Stomach (tissue), 9 donors: ENCODE results near the gene ABRAXAS1. TPM values are rescaled to one million over a fixed set of nuclear protein-coding genes. Genes with fewer than 3 reads are reported as not detected.

Experiments
- DNase-seq, 2 donors: peaks; one replicate each; pipeline versions ENCODE4 v3.0.0 to v3.0.0-alpha.2; 2013 to 2019
- H3K27ac ChIP-seq, 5 donors: fragments of 200-600 bp in 4 of 5; sonication (generic) in 4 of 5; one replicate each; pipeline ENCODE4 v1.5.1; 2013 to 2019; ENCODE audit warnings: mild to moderate bottlenecking in 1 of 5, moderate library complexity in 1 of 5
- H3K27me3 ChIP-seq, 3 donors: fragments of 200-600 bp; sonication (generic); one replicate each; pipeline ENCODE4 v1.5.1; 2017 to 2019; ENCODE audit warnings: mixed run types in 1 of 3
- H3K36me3 ChIP-seq, 4 donors: fragments of 200-600 bp; sonication (generic); 1 replicate in 3 of 4; 2 replicates in 1 of 4; pipeline ENCODE4 v1.5.1; 2016 to 2019
- H3K4me1 ChIP-seq, 4 donors: fragments of 200-600 bp; sonication (generic); one replicate each; pipeline ENCODE4 v1.5.1; 2016 to 2019
- H3K4me3 ChIP-seq, 4 donors: fragments of 200-600 bp; sonication (generic) in 3 of 4; one replicate each; pipeline ENCODE4 v1.5.1; 2016 to 2019; ENCODE audit warnings: mild to moderate bottlenecking in 1 of 4
- H3K9me3 ChIP-seq, 4 donors: fragments of 200-600 bp; sonication (generic); one replicate each; pipeline ENCODE4 v1.5.1; 2016 to 2019
- EP300 ChIP-seq: sonication (generic); formaldehyde crosslinking; IDR thresholded peaks from one replicate; pipeline ENCODE4 v1.6.1; 2017; ENCODE audit warnings: antibody characterized with exemption
- POLR2A ChIP-seq, 4 donors: fragments of 450-650 bp; IDR thresholded peaks; one replicate each; pipeline ENCODE4 v1.6.1; 2016; ENCODE audit warnings: antibody characterized with exemption in 4 of 4, control low read depth in 2 of 4, mild to moderate bottlenecking in 1 of 4, moderate library complexity in 1 of 4
- POLR2AphosphoS5 ChIP-seq, 3 donors: sonication (generic); formaldehyde crosslinking; IDR thresholded peaks; one replicate each; pipeline ENCODE4 v1.6.1; 2016; ENCODE audit warnings: antibody characterized with exemption in 3 of 3
- WGBS, 5 donors: extraction: QIAGEN DNeasy Blood & Tissue Kit in 3 of 5; methylation state at CpG; one replicate each; pipeline versions ENCODE4 v1.1.5 to v1.1.7; 2013 to 2018; 5-methylcytosine and 5-hydroxymethylcytosine counted together
- intact Hi-C: fragments of 100-400 bp; cut with DNase I; formaldehyde crosslinking; loops from one replicate; pipeline ENCODE4 v1.15.1; 2023; ENCODE audit warnings: low total_unique reads
- polyA plus RNA-seq, 3 donors: library from polyadenylated mRNA; stranded (reverse); fragments of 200-250 nt; gene quantifications; one replicate each; pipeline ENCODE4 v1.2.3, GENCODE V29; 2013
- total RNA-seq, 5 donors: library from RNA; depleted of rRNA; stranded (reverse); fragments of >200 nt; gene quantifications; one replicate each; pipeline versions ENCODE4 v1.1.0 to v1.2.3, GENCODE V29; 2014 to 2016
- TF ChIP-seq, protein P1 (sequence below), 7 experiments: fragments of 450-650 bp in 4 of 7; fragments of 200-600 bp in 3 of 7; sonication (generic) in 3 of 7; IDR thresholded peaks; one replicate each; pipeline ENCODE4 v1.5.1; 2016 to 2019; ENCODE audit warnings: antibody characterized with exemption in 7 of 7, control low read depth in 2 of 7, mild to moderate bottlenecking in 1 of 7
- donor health status: healthy with polysubstance abuse.
- donor health status: Bipolar disorder and iron deficiency.
- donor health status: healthy.

Gene ABRAXAS1
- total and polyA plus RNA-seq, 8 donors, result 3.6 to 17.6 (median 5.4) TPM; not detected in 1

DNA sequence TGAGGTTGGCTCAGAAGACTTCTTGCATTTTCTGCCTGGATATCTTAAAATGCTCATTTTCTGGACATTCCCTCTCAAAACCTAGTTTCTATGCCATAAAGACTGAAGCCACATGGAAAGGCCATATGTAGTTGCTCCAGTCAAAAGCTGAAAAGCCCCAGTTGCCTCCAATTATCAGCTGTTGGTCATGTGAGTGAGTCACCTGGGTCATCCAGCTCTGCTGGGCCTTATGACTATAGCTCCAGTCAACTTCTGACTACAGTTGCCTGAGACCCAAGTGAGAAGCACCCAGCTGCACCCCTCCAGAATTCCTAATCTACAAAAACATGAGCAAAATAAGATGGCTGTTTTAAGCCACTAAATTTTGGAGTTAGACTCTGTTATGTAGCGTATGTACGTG is 71.2 kb downstream of the ABRAXAS1 start:
- intact Hi-C loops, result no loop called here
- peaks cover 5 to 100% (median 93%) of the 10 kb centered on the region in 4 donors for H3K36me3 ChIP-seq
- WGBS, 5 donors, result 95 to 100% (median 97%) methylated on average over 2 of the region's 2 CpGs

More for the DNA sequence above, 71.2 kb downstream of the ABRAXAS1 start:
- Histone ChIP-seq H3K27ac (no peak overlapping the region), H3K9me3 (no peaks in the 10 kb centered on the region), H3K4me3 (no peak overlapping the region), H3K4me1 (no peaks in the 10 kb centered on the region), H3K27me3 (no peaks in the 10 kb centered on the region)
- TF ChIP-seq POLR2A (IDR thresholded peaks at IDR 0.05), result no peak
- TF ChIP-seq EP300, result no peak
- no peak for TF ChIP-seq POLR2AphosphoS5 (IDR thresholded peaks at IDR 0.05)
- TF ChIP-seq, protein P1, sequence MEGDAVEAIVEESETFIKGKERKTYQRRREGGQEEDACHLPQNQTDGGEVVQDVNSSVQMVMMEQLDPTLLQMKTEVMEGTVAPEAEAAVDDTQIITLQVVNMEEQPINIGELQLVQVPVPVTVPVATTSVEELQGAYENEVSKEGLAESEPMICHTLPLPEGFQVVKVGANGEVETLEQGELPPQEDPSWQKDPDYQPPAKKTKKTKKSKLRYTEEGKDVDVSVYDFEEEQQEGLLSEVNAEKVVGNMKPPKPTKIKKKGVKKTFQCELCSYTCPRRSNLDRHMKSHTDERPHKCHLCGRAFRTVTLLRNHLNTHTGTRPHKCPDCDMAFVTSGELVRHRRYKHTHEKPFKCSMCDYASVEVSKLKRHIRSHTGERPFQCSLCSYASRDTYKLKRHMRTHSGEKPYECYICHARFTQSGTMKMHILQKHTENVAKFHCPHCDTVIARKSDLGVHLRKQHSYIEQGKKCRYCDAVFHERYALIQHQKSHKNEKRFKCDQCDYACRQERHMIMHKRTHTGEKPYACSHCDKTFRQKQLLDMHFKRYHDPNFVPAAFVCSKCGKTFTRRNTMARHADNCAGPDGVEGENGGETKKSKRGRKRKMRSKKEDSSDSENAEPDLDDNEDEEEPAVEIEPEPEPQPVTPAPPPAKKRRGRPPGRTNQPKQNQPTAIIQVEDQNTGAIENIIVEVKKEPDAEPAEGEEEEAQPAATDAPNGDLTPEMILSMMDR (IDR thresholded peaks at IDR 0.05), result no peak
- no peak for DNase-seq

Other genes starting within 250 kb of the ABRAXAS1 start
- gene COQ2, start 200.3 kb downstream of the ABRAXAS1 start, total RNA-seq, result 10 to 100 TPM in 1 of 5 donors, 1 to 10 TPM in 4; 1.8 to 10.1 (median 9.1) TPM
- 1 to 10 TPM; 2.9 to 7.1 (median 5.1) TPM for gene COQ2, start 200.3 kb downstream of the ABRAXAS1 start, polyA plus RNA-seq
- gene HPSE, start 150.3 kb downstream of the ABRAXAS1 start, total RNA-seq, result 1 to 10 TPM in 2 of 5 donors, under 1 TPM in 2, not detected in 1; under 0.01 to 4.9 (median 0.92) TPM
- gene HPSE, start 150.3 kb downstream of the ABRAXAS1 start, polyA plus RNA-seq, result 1 to 10 TPM in 2 of 3 donors, under 1 TPM in 1; 0.61 to 1.9 (median 1.2) TPM
- gene HELQ, start 29.3 kb downstream of the ABRAXAS1 start, total RNA-seq, result 10 to 100 TPM; 13.8 to 26.8 (median 20.6) TPM
- gene HELQ, start 29.3 kb downstream of the ABRAXAS1 start, polyA plus RNA-seq, result 1 to 10 TPM; 5.0 to 7.6 (median 7.5) TPM
- 10 to 100 TPM in 4 of 5 donors, 1 to 10 TPM in 1; 4.3 to 63.6 (median 17.4) TPM for gene MRPS18C, start 29.0 kb downstream of the ABRAXAS1 start, total RNA-seq
- gene MRPS18C, start 29.0 kb downstream of the ABRAXAS1 start, polyA plus RNA-seq, result 10 to 100 TPM; 19.6 to 32.9 (median 30.4) TPM
- 10 to 100 TPM in 2 of 5 donors, 1 to 10 TPM in 2, not detected in 1; 3.6 to 18.9 (median 11.5) TPM for gene GPAT3, start 51.0 kb upstream of the ABRAXAS1 start, total RNA-seq
- gene GPAT3, start 51.0 kb upstream of the ABRAXAS1 start, polyA plus RNA-seq, result 1 to 10 TPM; 1.7 to 4.0 (median 2.6) TPM